HG03175 (cell line): ENCODE results near the gene CBLC.
"Not testable (repeated sequence)": the region's sequence is repeated elsewhere in the genome, so short reads cannot be mapped to it uniquely, and the experiment has no call there.

ENCODE experiments used
- ATAC-seq: cut with Tn5 transposase; IDR thresholded peaks from one replicate; pipeline ENCODE4 v1.9.1; 2021; ENCODE audit warnings: mild to moderate bottlenecking, moderate library complexity; ENCODE audit not compliant: unreplicated experiment

The CBLC gene

GRCh38 chr19:44816301-44816700 lies 38.6 kb downstream of the CBLC start:
- ATAC-seq: no peak

- no peak for ATAC-seq
These were observed 40.2 kb downstream of the CBLC start for GRCh38 chr19:44817725-44818465.

GRCh38 chr19:44818466-44819031 lies 40.9 kb downstream of the CBLC start:
- no peak for ATAC-seq

- ATAC-seq: no peak
These were observed 41.6 kb downstream of the CBLC start for GRCh38 chr19:44819246-44819832.

GRCh38 chr19:44820648-44821609 lies 43.2 kb downstream of the CBLC start:
- no peak for ATAC-seq

- no peak for ATAC-seq
These were observed 44.5 kb downstream of the CBLC start for GRCh38 chr19:44822177-44822576.

- no peak for ATAC-seq
These were observed 45.1 kb downstream of the CBLC start for GRCh38 chr19:44822670-44823372.

GRCh38 chr19:44823373-44823698 lies 45.6 kb downstream of the CBLC start:
- no peak for ATAC-seq

GRCh38 chr19:44824761-44825160 lies 47.1 kb downstream of the CBLC start:
- no peak for ATAC-seq

- ATAC-seq: not testable (repeated sequence)
These were observed 55.2 kb downstream of the CBLC start for GRCh38 chr19:44832875-44833274.

GRCh38 chr19:44834399-44834798 lies 56.7 kb downstream of the CBLC start:
- ATAC-seq: not testable (repeated sequence)

GRCh38 chr19:44839276-44839675 lies 61.6 kb downstream of the CBLC start:
- ATAC-seq: no peak

GRCh38 chr19:44840811-44841210 lies 63.1 kb downstream of the CBLC start:
- no peak for ATAC-seq

- ATAC-seq: no peak
These were observed 63.5 kb downstream of the CBLC start for GRCh38 chr19:44841231-44841630.

GRCh38 chr19:44845286-44845611 lies 67.6 kb downstream of the CBLC start:
- ATAC-seq: no peak

- ATAC-seq: no peak
These were observed 68.1 kb downstream of the CBLC start, which contains the start of gene NECTIN2 for GRCh38 chr19:44845612-44846454. Gene NECTIN2 (plus strand): TSS chr19:44846297. CDS start chr19:44846526, 229 bp downstream.

GRCh38 chr19:44846455-44847143 lies 68.9 kb downstream of the CBLC start:
- no peak for ATAC-seq

- ATAC-seq: no peak
These were observed 69.7 kb downstream of the CBLC start for GRCh38 chr19:44847144-44848035.
